HG03039 (cell line): ENCODE results near the gene TMEM256.
"Not testable (repeated sequence)": the region's sequence is repeated elsewhere in the genome, so short reads cannot be mapped to it uniquely, and the experiment has no call there.

Experiments used
- ATAC-seq: cut with Tn5 transposase; IDR thresholded peaks from one replicate; pipeline ENCODE4 v1.9.1; 2021; ENCODE audit warnings: mild to moderate bottlenecking, moderate library complexity; ENCODE audit not compliant: unreplicated experiment

The TMEM256 gene

DNA sequence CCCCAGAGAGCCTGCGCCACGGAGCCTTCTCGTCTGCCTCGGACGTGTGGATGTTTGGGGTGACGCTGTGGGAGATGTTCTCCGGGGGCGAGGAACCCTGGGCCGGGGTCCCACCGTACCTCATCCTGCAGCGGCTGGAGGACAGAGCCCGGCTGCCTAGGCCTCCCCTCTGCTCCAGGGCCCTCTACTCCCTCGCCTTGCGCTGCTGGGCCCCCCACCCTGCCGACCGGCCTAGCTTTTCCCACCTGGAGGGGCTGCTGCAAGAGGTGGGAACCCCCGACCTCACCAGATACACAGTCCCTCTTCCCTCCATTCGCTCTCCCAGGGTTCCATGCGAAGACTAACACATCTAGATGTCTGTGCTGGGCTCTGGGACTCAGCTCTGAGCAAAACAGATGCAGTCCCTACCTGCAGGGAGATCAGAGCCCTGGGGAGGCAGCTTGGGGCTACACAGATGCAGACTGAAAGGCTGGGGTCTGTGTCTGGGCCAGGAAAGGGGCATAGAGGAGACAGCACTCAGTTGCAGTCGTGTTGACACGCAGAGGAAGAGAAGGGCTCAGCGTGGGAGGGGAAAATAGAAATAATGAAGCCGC, 19.3 kb downstream of the TMEM256 start:
- ATAC-seq = no peak

DNA sequence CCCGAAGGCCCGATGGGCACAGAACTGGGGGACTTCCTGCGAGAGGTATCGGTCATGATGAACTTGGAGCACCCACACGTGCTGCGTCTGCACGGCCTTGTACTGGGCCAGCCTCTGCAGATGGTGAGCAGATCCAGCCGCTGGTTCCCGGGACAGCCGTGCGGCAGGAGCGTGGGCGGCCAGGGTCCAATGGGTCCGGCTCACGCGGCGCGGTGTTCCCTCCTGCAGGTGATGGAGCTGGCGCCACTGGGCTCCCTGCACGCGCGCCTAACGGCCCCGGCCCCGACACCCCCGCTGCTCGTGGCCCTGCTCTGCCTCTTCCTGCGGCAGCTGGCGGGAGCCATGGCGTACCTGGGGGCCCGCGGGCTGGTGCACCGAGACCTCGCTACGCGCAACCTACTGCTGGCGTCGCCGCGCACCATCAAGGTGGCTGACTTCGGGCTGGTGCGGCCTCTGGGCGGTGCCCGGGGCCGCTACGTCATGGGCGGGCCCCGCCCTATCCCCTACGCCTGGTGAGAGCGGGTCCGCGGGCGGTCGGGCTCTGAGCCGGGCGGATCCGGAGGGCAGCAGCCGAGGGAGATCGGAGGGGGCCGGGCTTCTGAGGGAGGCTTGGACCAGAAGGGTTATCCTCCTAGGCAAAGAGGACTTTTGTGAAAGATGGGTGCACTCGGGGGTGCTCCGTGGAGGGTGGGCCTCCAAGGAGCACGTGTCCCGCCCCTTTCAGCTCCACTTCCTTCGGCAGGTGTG, 20.0 kb downstream of the TMEM256 start:
- peak; percentile 57 for ATAC-seq

DNA sequence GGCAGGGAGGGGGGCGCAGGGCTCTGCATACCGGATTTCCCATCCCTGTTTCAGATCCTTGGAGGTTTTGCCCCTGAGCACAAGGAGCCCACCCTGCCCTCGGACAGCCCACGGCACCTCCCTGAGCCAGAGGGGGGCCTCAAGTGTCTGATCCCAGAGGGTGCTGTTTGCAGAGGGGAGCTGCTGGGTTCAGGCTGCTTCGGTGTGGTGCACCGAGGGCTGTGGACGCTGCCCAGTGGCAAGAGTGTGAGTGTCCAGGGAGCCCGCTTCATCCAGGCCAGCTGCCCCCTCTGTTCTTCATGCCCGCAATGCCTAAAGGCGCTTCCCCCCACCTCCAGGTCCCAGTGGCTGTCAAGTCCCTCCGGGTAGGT, 20.5 kb downstream of the TMEM256 start:
- no peak for ATAC-seq

DNA sequence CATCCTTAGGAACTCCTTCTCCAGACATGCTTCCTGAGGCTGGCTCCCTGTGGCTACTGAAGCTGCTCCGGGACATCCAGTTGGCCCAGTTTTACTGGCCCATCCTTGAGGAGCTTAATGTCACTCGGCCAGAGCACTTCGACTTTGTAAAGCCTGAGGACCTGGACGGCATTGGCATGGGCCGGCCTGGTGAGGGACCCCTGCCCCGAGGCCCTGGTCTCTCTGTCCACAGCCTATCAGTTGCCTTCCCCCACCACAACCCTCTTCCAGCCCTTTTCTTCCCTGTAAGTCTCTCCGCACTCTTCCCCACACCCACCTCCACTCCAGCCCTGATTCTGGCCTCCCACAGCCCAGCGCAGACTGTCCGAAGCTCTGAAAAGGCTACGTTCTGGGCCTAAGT, 21.0 kb downstream of the TMEM256 start:
- no peak for ATAC-seq

DNA sequence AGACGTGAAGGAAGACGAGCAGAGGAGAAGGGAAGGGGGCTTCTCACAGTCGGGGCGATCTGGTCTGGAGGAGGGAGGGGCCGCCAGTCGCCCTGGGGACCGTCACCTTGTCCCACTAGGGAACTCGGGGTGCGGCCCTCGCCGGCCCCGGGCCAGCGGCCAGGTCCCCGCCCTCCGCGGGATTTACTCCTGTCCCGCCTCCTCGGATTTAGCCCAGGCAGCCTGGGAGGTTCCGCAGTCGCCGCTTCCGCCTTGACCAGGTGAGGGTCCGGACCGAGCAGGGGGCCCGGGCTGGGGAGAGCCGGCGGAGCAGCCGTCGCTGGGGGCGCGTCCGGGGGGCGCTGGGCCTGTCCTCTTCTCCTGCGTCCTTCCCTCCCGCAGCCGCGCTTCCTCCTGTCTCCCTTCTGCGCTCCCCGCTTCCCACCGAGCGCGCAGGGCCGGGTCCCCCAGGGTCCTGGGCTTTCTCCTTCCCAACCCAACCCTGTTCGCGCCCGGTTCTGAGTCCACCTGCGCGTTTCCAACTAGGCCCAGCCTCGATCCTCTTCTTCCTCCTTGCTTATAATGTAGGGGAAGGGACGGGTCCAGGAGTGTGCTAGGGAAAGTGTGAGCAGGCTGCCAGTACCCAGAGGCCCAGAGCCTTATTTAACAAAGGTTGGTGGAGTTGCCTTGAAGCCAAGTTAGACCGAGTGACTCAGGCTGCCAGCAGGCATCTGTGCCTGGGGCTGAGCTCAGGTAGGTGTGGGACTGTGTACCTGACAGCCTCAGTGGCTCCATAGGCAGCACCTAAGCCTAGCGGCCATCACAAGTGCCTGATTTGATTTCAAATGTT, 22.8 kb downstream of the TMEM256 start, which contains the start of gene TNK1:
Gene TNK1, plus strand, starts transcription at position 235 of the 829 bp plus-strand sequence. CDS start 1,838 bp downstream, outside the sequence.
- no peak for ATAC-seq

DNA sequence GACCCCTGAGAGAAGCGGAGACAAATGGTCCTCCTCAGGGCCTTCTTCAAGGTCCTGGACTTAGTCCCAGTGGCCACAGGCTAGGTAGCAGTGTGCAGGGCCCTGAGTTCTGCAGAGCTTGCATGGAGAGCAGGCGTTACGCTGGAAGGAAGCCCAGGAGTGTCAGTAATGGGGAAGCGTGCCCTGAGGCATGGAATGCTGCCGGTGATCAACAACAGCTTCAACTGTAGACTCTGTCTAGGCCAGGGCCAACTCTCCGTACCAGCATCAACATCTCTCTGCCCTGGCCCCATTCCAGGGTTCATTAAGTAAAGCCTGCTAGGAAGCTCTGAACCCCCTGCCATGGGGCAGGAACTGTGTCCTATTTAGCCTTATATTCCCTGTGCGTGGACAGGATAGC, 23.6 kb downstream of the TMEM256 start:
- ATAC-seq = no peak

DNA sequence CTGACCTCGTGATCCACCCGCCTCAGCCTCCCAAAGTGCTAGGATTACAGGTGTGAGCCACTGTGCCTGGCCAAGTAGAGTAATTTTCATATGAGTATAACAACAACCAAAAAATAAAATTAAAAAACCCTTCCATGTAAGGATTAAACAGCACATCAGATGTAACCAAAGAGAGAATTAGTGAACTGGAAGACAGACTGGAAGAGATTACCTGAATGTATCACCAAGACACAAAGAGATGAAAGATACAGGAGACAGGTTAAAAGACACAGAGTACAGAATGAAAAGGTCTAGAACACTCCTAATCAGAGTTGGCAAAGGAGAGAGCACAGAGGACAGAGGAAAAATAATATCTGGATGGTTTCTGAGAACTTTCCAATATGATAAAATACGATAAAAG, 24.8 kb downstream of the TMEM256 start:
- ATAC-seq = no peak

DNA sequence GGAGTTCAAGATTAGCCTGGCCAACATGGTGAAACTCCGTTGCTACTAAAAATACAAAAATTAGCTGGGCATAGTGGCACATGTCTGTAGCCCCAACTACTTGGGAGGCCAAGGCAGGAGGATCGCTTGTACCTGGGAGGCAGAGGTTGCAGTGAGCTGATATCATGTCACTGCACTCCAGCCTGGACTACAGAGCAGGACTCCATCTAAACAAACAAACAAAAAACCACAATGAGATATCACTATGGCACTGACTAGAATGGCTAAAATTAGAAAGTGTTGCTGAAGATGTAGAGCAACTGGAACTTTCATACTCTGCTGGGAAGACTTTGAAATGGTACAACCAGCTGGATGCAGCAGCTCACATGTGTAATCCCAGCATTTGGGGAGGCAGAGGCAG, 29.5 kb downstream of the TMEM256 start:
- no peak for ATAC-seq

DNA sequence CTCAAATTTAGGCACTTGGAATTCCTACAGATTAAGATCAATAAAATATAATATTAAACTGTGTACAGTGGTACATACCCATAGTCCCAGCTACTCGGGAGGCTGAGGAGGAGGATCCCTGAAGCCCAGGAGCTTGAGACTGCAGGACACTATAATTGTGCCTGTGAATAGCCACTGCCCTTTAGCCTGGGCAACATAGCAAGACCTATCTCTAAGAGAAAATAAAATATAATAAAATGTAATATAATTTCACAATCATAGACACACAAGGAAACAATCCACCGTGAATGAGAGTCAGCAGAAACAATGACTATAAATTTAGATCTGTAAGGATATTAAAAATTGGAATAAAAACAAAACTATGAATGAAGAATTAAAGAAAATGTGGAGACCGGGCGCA, 33.0 kb downstream of the TMEM256 start:
- ATAC-seq = no peak

DNA sequence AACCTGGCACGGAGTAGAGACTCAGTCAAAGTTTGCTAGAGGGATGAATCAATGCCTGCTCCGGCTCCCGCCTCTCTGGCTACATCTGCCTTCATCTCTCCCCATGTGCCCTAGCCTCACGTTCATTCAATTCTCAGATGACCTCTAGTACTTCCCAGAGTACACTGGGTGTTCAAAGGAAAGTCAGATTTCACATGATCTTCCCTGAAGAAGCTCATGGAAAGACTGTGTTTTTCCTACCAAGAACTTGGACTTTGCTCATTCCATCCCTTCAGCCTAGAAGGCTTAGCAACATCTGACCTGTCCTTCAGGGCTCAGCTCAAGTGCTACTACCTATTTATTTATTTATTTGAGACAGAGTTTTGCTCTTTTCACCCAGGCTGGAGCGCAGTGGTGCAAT, 34.1 kb downstream of the TMEM256 start:
- no peak for ATAC-seq

DNA sequence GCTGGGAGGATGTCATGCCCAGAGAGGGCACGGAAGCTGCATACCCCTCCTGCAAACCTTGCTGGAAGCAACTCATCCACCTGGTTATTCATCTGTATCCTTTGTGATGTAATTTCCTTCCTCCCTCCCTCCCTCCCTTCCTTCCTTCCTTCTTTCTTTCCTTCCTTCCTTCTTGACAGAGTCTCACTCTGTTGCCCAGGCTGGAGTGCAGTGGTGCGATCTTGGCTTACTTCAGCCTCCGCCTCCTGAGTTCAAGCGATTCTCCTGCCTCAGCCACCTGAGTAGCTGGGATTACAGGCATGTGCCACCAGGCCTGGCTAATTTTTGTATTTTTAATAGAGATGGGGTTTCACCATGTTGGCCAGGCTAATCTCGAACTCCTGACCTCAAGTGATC, 35.3 kb downstream of the TMEM256 start:
- ATAC-seq = not testable (repeated sequence)

DNA sequence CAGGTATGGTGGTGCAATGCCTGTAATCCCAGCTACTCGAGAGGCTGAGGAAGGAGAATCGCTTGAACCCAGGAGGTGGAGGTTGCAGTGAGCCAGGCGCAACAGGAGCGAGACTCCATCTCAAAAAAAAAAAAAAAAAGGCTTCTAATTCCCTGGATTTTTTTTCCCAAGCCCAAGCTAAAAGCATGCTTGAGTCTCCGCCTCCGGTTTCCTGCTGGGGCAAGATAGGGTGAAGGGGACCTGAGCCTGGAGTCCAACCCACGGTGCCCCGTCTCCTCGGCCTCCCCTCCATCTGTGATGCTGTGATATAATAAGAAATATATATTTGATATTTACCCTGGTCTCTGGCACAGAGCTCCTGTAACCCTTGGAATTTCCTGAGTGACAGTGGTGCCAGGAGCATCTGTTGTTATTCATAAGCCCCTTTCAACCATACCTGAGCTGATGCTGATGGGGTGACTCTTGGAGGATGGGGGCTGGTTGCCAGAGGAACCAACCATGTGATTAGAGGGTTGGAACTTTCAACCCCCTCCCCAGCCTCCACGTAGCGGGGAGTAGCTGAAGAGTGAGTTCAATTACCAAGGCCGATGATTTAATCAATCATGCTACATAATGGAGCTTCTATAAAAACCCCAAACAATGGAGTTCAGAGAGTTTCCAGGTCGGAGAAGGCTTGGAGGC, 35.8 kb downstream of the TMEM256 start:
- ATAC-seq = no peak

DNA sequence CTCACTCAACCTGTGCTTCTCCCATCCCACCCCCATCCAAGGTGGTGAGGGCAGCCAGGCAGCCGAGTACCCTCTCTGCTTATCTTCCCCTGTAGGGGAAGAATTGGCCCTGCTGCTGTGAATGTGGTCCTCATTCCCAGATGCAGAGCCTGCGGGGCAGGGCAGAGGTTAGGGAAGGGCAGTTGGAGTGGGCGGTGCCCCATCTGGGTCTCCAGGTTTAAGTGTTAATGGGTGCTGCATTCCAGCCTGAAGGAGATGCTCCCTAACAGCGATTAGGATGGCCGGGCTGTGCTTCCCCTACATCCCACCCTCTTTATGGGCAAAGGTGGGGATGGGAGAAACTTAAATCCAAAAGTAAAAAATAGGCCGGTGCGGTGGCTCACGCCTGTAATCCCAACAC, 36.8 kb downstream of the TMEM256 start:
- no peak for ATAC-seq

DNA sequence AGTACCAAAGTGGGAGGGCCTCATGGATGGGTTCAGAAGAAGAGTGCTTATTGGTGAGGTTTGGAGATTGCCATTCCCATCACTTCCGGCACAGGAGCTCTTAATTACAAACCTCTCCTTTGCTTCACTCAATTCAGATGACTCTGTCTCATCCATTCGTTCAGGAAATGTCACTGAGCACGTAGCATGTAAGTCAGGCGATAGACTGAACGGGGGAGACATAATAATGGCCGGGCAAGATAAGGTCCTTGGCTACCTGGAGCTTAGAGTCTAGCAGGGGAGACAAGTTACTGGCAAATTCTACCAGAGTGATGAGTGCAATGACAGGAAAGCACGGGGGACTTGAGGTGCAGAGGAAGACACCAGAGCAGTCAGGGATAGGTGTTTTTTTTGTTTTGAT, 37.9 kb downstream of the TMEM256 start:
- not testable (repeated sequence) for ATAC-seq

DNA sequence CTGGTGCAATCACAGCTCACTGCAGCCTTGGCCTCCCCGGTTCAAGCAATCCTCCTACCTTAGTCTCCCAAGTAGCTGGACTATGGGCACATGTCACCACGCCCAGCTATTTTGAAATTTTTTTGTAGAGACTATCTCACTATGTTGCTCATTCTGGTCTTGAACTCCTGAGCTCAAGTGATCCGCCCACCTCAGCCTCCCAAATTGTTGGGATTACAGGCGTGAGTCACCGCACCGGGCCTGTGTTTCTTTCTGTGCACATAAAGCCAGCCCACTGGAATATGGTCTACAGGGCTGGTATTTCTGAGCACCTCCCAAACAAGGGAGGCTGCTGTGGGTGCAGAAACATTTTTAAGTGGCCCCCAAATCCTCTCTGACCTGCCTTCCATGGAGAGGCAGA, 40.6 kb downstream of the TMEM256 start:
- no peak for ATAC-seq

DNA sequence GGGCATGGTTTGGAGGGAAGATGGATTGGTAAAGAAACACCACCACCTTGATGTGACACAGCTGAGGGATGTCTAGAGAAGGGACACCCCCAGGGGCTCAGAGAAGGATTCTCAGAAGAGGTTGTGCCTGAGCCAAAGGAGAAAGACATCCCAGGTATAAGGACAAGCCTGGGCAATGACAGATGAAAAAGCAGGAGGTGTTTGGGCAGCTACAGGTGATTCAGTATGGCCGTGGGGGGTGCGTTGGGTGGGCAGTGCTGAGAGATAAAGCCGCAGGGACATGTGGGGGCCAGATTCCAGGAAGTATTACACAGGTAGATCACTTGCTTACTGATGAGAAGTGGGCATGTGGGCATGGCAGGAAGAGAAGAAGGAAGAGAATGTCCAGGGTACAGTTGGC, 42.0 kb downstream of the TMEM256 start:
- ATAC-seq = no peak

DNA sequence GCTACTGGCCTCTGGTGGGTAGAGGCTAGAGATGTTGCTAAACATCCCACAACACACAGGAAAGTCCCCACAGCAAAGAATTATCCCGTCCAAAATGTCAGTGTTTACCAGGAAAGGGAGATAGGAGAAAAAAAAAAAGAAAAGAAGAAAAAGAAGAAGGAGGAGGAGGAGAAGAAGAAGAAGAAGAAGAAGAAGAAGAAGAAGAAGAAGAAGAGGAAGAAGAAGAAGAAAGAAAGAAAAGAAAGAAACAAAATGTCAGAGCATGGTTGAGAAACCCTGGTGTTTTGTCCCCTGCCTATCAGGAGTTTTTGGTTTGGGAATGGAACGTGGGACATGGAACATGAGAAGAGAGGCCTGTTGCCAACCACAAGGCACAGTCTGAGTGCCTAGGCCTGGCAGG, 46.5 kb downstream of the TMEM256 start:
- ATAC-seq = no peak

DNA sequence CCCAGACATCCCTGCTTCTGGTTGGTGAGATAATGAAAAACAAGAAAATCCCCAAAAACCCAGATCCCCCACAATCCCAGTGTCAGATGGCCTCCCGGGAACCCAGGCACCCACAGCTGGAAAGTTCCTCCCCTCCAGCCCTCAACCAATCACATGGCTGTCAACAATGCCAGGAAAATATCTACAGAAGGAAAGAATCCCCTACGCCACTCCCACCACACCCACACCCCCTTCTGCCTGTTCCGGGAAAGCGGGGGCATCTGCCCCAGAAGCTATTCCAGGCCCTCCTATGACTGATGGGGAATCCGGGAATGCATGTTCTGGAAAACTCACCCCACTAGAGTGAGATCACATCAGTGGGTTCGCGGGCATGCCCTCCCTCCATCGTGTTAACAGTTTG, 47.1 kb downstream of the TMEM256 start:
- no peak for ATAC-seq

DNA sequence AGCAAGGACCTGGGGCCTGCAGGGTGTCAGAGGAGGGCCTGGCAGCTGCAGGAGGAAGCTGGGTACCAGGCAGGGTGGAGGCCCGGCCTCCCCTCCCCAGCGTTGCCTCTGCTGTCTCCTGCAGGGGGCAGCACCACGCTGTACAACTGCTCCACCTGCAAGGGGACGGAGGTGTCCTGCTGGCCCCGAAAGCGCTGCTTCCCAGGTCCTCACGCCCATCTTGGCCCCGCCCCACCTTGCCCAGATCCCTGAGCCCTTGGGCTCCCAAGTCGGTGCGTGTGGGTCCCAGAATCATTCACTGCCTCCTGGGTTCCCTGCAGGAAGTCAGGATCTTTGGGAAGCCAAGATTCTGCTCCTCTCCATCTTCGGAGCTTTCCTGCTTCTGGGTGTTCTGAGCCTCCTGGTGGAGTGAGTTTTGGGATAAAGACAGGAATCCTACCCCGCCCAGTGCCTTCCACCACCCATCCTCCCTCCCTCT, 47.8 kb downstream of the TMEM256 start:
- ATAC-seq = no peak

DNA sequence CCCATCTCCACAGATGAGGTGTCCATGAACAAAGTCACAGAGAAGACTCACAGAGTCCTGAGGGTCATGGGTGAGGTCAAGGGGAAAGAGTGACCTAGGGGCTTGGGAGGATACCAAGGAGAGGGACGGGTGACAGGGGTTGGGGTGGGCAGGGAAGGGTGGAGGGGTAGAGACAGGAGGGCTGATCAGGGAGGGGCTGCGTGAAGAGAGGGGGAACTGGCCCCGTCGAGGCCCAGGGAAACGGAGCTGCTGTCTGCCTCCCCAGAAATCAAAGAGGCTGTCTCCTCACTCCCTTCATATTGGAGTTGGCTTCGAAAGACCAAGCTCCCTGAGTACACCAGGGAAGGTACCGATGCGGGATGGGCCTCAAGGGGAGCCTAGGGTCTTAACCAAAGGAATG, 48.3 kb downstream of the TMEM256 start:
- ATAC-seq = no peak

DNA sequence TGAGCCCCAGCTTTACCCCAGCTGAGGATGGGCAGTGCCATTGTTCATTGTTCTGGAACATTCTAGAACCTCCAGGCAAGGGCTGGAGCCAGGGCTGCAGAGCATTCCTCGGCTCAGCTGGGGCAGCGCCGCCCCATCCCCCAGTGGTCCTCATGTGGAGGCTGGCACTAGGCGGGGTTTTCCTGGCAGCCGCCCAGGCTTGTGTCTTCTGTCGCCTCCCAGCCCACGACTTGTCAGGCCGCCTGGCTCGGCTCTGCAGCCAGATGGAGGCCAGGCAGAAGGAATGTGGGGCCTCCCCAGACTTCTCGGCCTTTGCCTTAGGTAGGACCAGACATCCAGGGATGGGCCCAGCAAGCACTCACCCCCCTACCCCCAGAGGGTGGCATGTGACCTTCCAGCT, 48.8 kb downstream of the TMEM256 start, which contains the start of gene TMEM95:
Gene TMEM95, plus strand, starts transcription at position 104 of the 400 bp plus-strand sequence. Its CDS starts 49 bp downstream, at position 153.
- ATAC-seq = no peak
